A549 (cell line): ENCODE measurements around the gene AK8. TPM values are rescaled to one million over a fixed set of nuclear protein-coding genes. Genes with fewer than 3 reads are reported as not detected.

Source experiments
- ATAC-seq, 2 experiments: fragments of 200-7000 bp in 1 of 2; fragments of >200 bp in 1 of 2; cut with Nextera tagmentation in 1 of 2; cut with Tn5 transposase in 1 of 2; 3 replicates each; pipeline versions ENCODE4 v1.8.0 to v1.9.1; 2018 to 2020; ENCODE audit warnings: mild to moderate bottlenecking in 1 of 2, moderate library complexity in 1 of 2
- CTCF ChIA-PET: fragments of 300-600 bp; sonication (Branson Sonifier 250); formaldehyde crosslinking; extraction: SDS; loops from one replicate; lab custom pipeline; 2021; ENCODE audit warnings: antibody characterized with exemption, inconsistent platforms; lab: Yijun Ruan, JAX
- POLR2A ChIA-PET: fragments of 350-600 bp; formaldehyde crosslinking; extraction: SDS; loops from one replicate; lab custom pipeline; 2021; ENCODE audit warnings: antibody characterized with exemption, inconsistent platforms; lab: Yijun Ruan, JAX
- DNase-seq, 2 experiments: peaks; one replicate each; pipeline versions ENCODE4 v3.0.0 to v3.0.0-alpha.2; 2011 to 2016; ENCODE audit warnings: low read depth in 1 of 2, low spot score in 1 of 2
- FAIRE-seq: peaks from 2 replicates; lab custom pipeline; 2011; peaks lifted over from hg19 to GRCh38; lab: Jason Lieb, UNC
- H3K27ac ChIP-seq, 2 experiments: fragments of >200 bp; sonication (Bioruptor Twin); formaldehyde crosslinking; 3 replicates each; pipeline ENCODE4 v1.5.1; 2016 to 2017
- H3K4me1 ChIP-seq: fragments of >200 bp; sonication (Bioruptor Twin); formaldehyde crosslinking; 3 replicates; pipeline ENCODE4 v1.6.1; 2016
- H3K4me2 ChIP-seq: fragments of >200 bp; sonication (Bioruptor Twin); formaldehyde crosslinking; 3 replicates; pipeline ENCODE4 v1.6.1; 2016
- H3K4me3 ChIP-seq: fragments of >200 bp; sonication (Bioruptor Twin); formaldehyde crosslinking; 3 replicates; pipeline ENCODE4 v1.5.1; 2016
- H3K9me3 ChIP-seq: fragments of >200 bp; sonication (Bioruptor Twin); formaldehyde crosslinking; 3 replicates; pipeline ENCODE4 v1.6.1; 2016
- ATOH8 ChIP-seq: fragments of 250-450 bp; sonication (Bioruptor Pico); IDR thresholded peaks from 2 replicates; pipeline ENCODE4 v1.5.0; 2020; ENCODE audit warnings: low read depth, mild to moderate bottlenecking, moderate library complexity
- CBX8 ChIP-seq: fragments of 200-600 bp; sonication (generic); IDR thresholded peaks from 2 replicates; pipeline ENCODE4 v1.6.1; 2016
- CEBPB ChIP-seq, 2 experiments: fragments of >200 bp in 1 of 2; sonication (Bioruptor Twin) in 1 of 2; formaldehyde crosslinking in 1 of 2; IDR thresholded peaks; 2 replicates each; pipeline ENCODE4 v1.6.1; 2012 to 2016
- CTCF ChIP-seq: fragments of >200 bp; sonication (Bioruptor Twin); formaldehyde crosslinking; IDR thresholded peaks from 3 replicates; pipeline ENCODE4 v1.5.1; 2016
- EHF ChIP-seq: fragments of 250-450 bp; sonication (Bioruptor Pico); IDR thresholded peaks from 2 replicates; pipeline ENCODE4 v1.5.0; 2020; ENCODE audit warnings: mild to moderate bottlenecking
- HEYL ChIP-seq: fragments of 250-450 bp; sonication (Bioruptor Pico); IDR thresholded peaks from 2 replicates; pipeline ENCODE4 v1.8.0; 2021; ENCODE audit warnings: mild to moderate bottlenecking, moderate library complexity
- HOXA7 ChIP-seq: fragments of 250-450 bp; sonication (Bioruptor Pico); IDR thresholded peaks from 2 replicates; pipeline ENCODE4 v1.5.0; 2020; ENCODE audit warnings: mild to moderate bottlenecking, moderate library complexity
- HOXB13 ChIP-seq: fragments of 250-450 bp; sonication (Bioruptor Pico); IDR thresholded peaks from 2 replicates; pipeline ENCODE4 v1.5.0; 2020; ENCODE audit warnings: low read depth, mild to moderate bottlenecking, moderate library complexity
- KDM1A ChIP-seq: fragments of 200-600 bp; sonication (generic); IDR thresholded peaks from 2 replicates; pipeline ENCODE4 v1.6.1; 2016; ENCODE audit warnings: low read depth, mild to moderate bottlenecking
- MAFK ChIP-seq: fragments of 450-650 bp; IDR thresholded peaks from 2 replicates; pipeline ENCODE4 v1.6.1; 2014; ENCODE audit not compliant: partially characterized antibody
- MAZ ChIP-seq: fragments of 150-350 bp; IDR thresholded peaks from 2 replicates; pipeline ENCODE4 v1.6.1; 2014; ENCODE audit warnings: antibody characterized with exemption, low read depth, low read length, borderline replicate concordance
- NR3C1 ChIP-seq: fragments of >200 bp; sonication (Bioruptor Twin); formaldehyde crosslinking; IDR thresholded peaks from 3 replicates; pipeline ENCODE4 v1.6.1; 2017
- RARB ChIP-seq: fragments of 250-450 bp; sonication (Bioruptor Pico); IDR thresholded peaks from 2 replicates; pipeline ENCODE4 v1.8.0; 2021; ENCODE audit warnings: mild to moderate bottlenecking, moderate library complexity
- TFCP2L1 ChIP-seq: fragments of 250-450 bp; sonication (Bioruptor Pico); IDR thresholded peaks from 2 replicates; pipeline ENCODE4 v1.5.0; 2021; ENCODE audit warnings: mild to moderate bottlenecking
- ZFP36 ChIP-seq: fragments of 450-650 bp; IDR thresholded peaks from 2 replicates; pipeline ENCODE4 v1.6.1; 2014; ENCODE audit warnings: borderline replicate concordance; ENCODE audit not compliant: partially characterized antibody
- WGBS: methylation state at CpG from one replicate; pipeline ENCODE4 v1.1.6; 2017; ENCODE audit errors: missing lambda C conversion rate; 5-methylcytosine and 5-hydroxymethylcytosine counted together
- polyA plus RNA-seq, 4 experiments: library from polyadenylated mRNA; depleted of rRNA in 3 of 4; stranded (reverse); fragments of >200 nt; fragmentation: RNase III in 1 of 4; extraction: RNeasy Plus Mini Kit Qiagen cat#74134 plus additional on column Dnase treatment in 1 of 4; gene quantifications; 2 replicates in 3 of 4; 3 replicates in 1 of 4; pipeline ENCODE4 v1.2.3, GENCODE V29; 2011 to 2017
- TF ChIP-seq, protein P1 (sequence below): IDR thresholded peaks from 2 replicates; pipeline ENCODE4 v1.6.1; 2012; ENCODE audit warnings: low read depth, borderline replicate concordance
- TF ChIP-seq, protein P2 (sequence below): IDR thresholded peaks from 2 replicates; pipeline ENCODE4 v1.6.1; 2012
- TF ChIP-seq, protein P3 (sequence below): fragments of 150-350 bp; IDR thresholded peaks from 2 replicates; pipeline ENCODE4 v1.6.1; 2014; ENCODE audit warnings: low read depth, mild to moderate bottlenecking, low read length

Gene AK8
- polyA plus RNA-seq, 2 of the 4 experiments (the other 2 are of a cell fraction) = 0.61 to 0.63 TPM

- 0 out of 3 replicates have a peak, but pooled peaks cover 6% of the 10 kb centered on the region for H3K9me3 ChIP-seq
- no peaks in the 10 kb centered on the region for H3K4me1 ChIP-seq
- ChIA-PET CTCF (no interaction called here), POLR2A (no interaction called here)
- no peak overlapping the region for H3K4me3 ChIP-seq
- no peak for ATAC-seq
- FAIRE-seq = no peak
- DNase-seq = no peak
- H3K27ac ChIP-seq = no peak overlapping the region
- no peak overlapping the region for H3K4me2 ChIP-seq
- TF ChIP-seq CEBPB (IDR thresholded peaks at IDR 0.05) (no peak), ZFP36 (no peak), KDM1A (no peak), CTCF (no peak), HOXB13 (CRISPR knock-in tag) (no peak), CBX8 (no peak), MAFK (no peak)
- TF ChIP-seq, protein P1, sequence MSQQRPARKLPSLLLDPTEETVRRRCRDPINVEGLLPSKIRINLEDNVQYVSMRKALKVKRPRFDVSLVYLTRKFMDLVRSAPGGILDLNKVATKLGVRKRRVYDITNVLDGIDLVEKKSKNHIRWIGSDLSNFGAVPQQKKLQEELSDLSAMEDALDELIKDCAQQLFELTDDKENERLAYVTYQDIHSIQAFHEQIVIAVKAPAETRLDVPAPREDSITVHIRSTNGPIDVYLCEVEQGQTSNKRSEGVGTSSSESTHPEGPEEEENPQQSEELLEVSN = no peak
- TF ChIP-seq, protein P2, sequence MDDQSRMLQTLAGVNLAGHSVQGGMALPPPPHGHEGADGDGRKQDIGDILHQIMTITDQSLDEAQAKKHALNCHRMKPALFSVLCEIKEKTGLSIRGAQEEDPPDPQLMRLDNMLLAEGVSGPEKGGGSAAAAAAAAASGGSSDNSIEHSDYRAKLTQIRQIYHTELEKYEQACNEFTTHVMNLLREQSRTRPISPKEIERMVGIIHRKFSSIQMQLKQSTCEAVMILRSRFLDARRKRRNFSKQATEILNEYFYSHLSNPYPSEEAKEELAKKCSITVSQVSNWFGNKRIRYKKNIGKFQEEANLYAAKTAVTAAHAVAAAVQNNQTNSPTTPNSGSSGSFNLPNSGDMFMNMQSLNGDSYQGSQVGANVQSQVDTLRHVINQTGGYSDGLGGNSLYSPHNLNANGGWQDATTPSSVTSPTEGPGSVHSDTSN = no peak
- TF ChIP-seq, protein P3, sequence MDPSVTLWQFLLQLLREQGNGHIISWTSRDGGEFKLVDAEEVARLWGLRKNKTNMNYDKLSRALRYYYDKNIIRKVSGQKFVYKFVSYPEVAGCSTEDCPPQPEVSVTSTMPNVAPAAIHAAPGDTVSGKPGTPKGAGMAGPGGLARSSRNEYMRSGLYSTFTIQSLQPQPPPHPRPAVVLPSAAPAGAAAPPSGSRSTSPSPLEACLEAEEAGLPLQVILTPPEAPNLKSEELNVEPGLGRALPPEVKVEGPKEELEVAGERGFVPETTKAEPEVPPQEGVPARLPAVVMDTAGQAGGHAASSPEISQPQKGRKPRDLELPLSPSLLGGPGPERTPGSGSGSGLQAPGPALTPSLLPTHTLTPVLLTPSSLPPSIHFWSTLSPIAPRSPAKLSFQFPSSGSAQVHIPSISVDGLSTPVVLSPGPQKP = no peak
- WGBS = 73% methylated on average over 13 of the region's 14 CpGs
These were observed 63.1 kb downstream of the AK8 start for GRCh38 chr9:132814937-132815336.

DNA sequence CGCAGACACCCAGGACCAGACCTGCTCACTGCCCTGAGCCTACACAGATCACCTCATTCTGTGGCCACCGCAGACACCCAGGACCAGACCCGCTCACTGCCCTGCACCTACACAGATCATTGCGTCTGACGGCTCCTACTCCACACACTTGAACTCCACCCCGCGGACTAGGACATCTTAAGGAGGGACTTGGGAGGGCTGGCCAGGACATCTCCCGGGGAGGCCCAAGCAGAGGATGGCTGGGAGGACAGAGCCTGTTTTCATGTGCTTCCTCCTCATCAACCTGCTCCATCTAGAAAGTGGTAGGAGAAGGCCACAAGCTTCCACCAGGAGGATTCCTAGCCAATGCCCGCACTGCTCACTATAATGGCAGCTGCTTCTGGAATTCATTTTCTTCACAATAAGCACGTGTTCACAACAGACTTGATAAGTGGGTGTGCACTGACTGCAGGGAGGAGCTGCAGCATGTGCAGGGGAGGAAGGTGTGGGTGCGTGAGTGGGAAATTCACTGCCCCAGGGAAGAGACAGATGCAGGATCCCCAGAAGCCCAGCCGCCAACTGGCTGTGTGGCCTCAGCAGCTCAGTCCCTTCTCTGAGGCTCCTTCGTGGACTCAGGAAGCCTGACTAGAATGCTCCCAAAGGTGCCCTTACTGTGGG is 64.8 kb downstream of the AK8 start:
- Histone ChIP-seq H3K4me2 (no peak overlapping the region), H3K4me1 (no peaks in the 10 kb centered on the region), H3K27ac (no peak overlapping the region)
- no peak for ATAC-seq
- WGBS = 85% methylated on average over 11 of the region's 13 CpGs
- no peak for FAIRE-seq
- DNase-seq = no peak
- ChIA-PET CTCF (interaction anchor here (0.6 to 0.8 kb wide), 2 partner anchors 62 to 159 kb away, joined by 3 to 4 read pairs; no protein-coding TSS in a partner anchor), POLR2A (no interaction called here)
- TF ChIP-seq MAZ (no peak), RARB (no peak), HEYL (no peak), EHF (CRISPR knock-in tag) (no peak), HOXB13 (CRISPR knock-in tag) (no peak), NR3C1 (no peak), ATOH8 (no peak), TFCP2L1 (CRISPR knock-in tag) (no peak), HOXA7 (no peak)
- TF ChIP-seq, all 56 proteins: peak for 0
- Histone ChIP-seq H3K4me3 (no peak overlapping the region), H3K9me3 (0 out of 3 replicates have a peak, but pooled peaks cover 6% of the 10 kb centered on the region)
